SK-N-SH treated with all-trans-retinoic acid at 6 μM for 48 hours (cell line): ENCODE measurements around the gene HRG.
"Not testable (repeated sequence)": the region's sequence is repeated elsewhere in the genome, so short reads cannot be mapped to it uniquely, and the experiment has no call there.

Experiments used
- ATAC-seq: fragments of 200-7000 bp; cut with Tn5 transposase; 3 replicates; pipeline ENCODE4 v1.9.1; 2020; ENCODE audit warnings: mild to moderate bottlenecking, moderate library complexity
- ARNTL ChIP-seq: fragments of 450-650 bp; formaldehyde crosslinking; IDR thresholded peaks from 2 replicates; pipeline ENCODE4 v1.5.0; 2020; ENCODE audit warnings: low read depth, mild to moderate bottlenecking, moderate library complexity, borderline replicate concordance
- BACH2 ChIP-seq: fragments of 250-450 bp; sonication (Bioruptor Pico); IDR thresholded peaks from 2 replicates; pipeline ENCODE4 v1.9.0; 2021; ENCODE audit warnings: mild to moderate bottlenecking, borderline replicate concordance
- CSDC2 ChIP-seq: fragments of 250-450 bp; sonication (Bioruptor Pico); IDR thresholded peaks from 2 replicates; pipeline ENCODE4 v1.5.0; 2020; ENCODE audit warnings: mild to moderate bottlenecking, moderate library complexity
- ESRRG ChIP-seq: fragments of 250-450 bp; sonication (Bioruptor Pico); IDR thresholded peaks from 2 replicates; pipeline ENCODE4 v1.6.1; 2021; ENCODE audit warnings: mild to moderate bottlenecking
- GLIS3 ChIP-seq: fragments of 250-450 bp; sonication (Bioruptor Pico); IDR thresholded peaks from 2 replicates; pipeline ENCODE4 v1.5.0; 2020; ENCODE audit warnings: mild to moderate bottlenecking, moderate library complexity
- ISL1 ChIP-seq: fragments of 250-450 bp; sonication (Bioruptor Pico); IDR thresholded peaks from 2 replicates; pipeline ENCODE4 v2.1.2; 2022; ENCODE audit warnings: mild to moderate bottlenecking, moderate library complexity
- OSR1 ChIP-seq: fragments of 250-450 bp; sonication (Bioruptor Pico); IDR thresholded peaks from 2 replicates; pipeline ENCODE4 v1.8.0; 2022; ENCODE audit warnings: moderate library complexity, mild to moderate bottlenecking, inconsistent platforms
- PATZ1 ChIP-seq: fragments of 250-450 bp; sonication (Bioruptor Pico); IDR thresholded peaks from 2 replicates; pipeline ENCODE4 v1.8.0; 2020; ENCODE audit warnings: mild to moderate bottlenecking, moderate library complexity, borderline replicate concordance
- POU6F1 ChIP-seq: fragments of 250-450 bp; sonication (Bioruptor Pico); IDR thresholded peaks from 2 replicates; pipeline ENCODE4 v1.8.0; 2021; ENCODE audit warnings: low read depth, mild to moderate bottlenecking, moderate library complexity, borderline replicate concordance
- PPARA ChIP-seq: fragments of 250-450 bp; sonication (Bioruptor Pico); IDR thresholded peaks from 2 replicates; pipeline ENCODE4 v1.5.0; 2020; ENCODE audit warnings: mild to moderate bottlenecking, borderline replicate concordance
- SNAI2 ChIP-seq: fragments of 250-450 bp; sonication (Bioruptor Pico); IDR thresholded peaks from 2 replicates; pipeline ENCODE4 v1.5.0; 2020; ENCODE audit warnings: mild to moderate bottlenecking, moderate library complexity
- TCF4 ChIP-seq: fragments of 250-450 bp; sonication (Bioruptor Pico); IDR thresholded peaks from 2 replicates; pipeline ENCODE4 v1.8.0; 2021; ENCODE audit warnings: mild to moderate bottlenecking, moderate library complexity, borderline replicate concordance
- TSHZ2 ChIP-seq: fragments of 250-450 bp; sonication (Bioruptor Pico); IDR thresholded peaks from 2 replicates; pipeline ENCODE4 v1.5.0; 2020; ENCODE audit warnings: mild to moderate bottlenecking, moderate library complexity
- ZC3H10 ChIP-seq: fragments of 250-450 bp; sonication (Bioruptor Pico); IDR thresholded peaks from 2 replicates; pipeline ENCODE4 v1.5.1; 2021; ENCODE audit warnings: mild to moderate bottlenecking, moderate library complexity
- ZFP3 ChIP-seq: fragments of 250-450 bp; sonication (Bioruptor Pico); IDR thresholded peaks from 2 replicates; pipeline ENCODE4 v1.5.0; 2020; ENCODE audit warnings: mild to moderate bottlenecking, moderate library complexity
- ZFP30 ChIP-seq: fragments of 450-650 bp; formaldehyde crosslinking; IDR thresholded peaks from 2 replicates; pipeline ENCODE4 v1.5.0; 2022; ENCODE audit warnings: mild to moderate bottlenecking, moderate library complexity
- ZNF565 ChIP-seq: fragments of 450-650 bp; formaldehyde crosslinking; conservative IDR thresholded peaks from 2 replicates; pipeline ENCODE4 v1.5.0; 2020; ENCODE audit warnings: low read depth, mild to moderate bottlenecking, moderate library complexity
- ZNF70 ChIP-seq: fragments of 450-650 bp; formaldehyde crosslinking; IDR thresholded peaks from 2 replicates; pipeline ENCODE4 v1.5.0; 2020; ENCODE audit warnings: mild to moderate bottlenecking, moderate library complexity
- ZNF8 ChIP-seq: fragments of 450-650 bp; formaldehyde crosslinking; IDR thresholded peaks from 2 replicates; pipeline ENCODE4 v1.5.0; 2020; ENCODE audit warnings: mild to moderate bottlenecking, moderate library complexity
- TF ChIP-seq, protein P1 (sequence below): fragments of 250-450 bp; sonication (Bioruptor Pico); IDR thresholded peaks from 2 replicates; pipeline ENCODE4 v1.5.1; 2021; ENCODE audit warnings: mild to moderate bottlenecking, moderate library complexity

HRG gene

GRCh38 chr3:186680869-186681268 lies 15.1 kb downstream of the HRG start:
- TF ChIP-seq ZC3H10 (CRISPR knock-in tag) (no peak), ZNF8 (CRISPR knock-in tag) (no peak)
- no peak for ATAC-seq

GRCh38 chr3:186682812-186683211 lies 17.0 kb downstream of the HRG start:
- no peak for ATAC-seq
- TF ChIP-seq, protein P1, sequence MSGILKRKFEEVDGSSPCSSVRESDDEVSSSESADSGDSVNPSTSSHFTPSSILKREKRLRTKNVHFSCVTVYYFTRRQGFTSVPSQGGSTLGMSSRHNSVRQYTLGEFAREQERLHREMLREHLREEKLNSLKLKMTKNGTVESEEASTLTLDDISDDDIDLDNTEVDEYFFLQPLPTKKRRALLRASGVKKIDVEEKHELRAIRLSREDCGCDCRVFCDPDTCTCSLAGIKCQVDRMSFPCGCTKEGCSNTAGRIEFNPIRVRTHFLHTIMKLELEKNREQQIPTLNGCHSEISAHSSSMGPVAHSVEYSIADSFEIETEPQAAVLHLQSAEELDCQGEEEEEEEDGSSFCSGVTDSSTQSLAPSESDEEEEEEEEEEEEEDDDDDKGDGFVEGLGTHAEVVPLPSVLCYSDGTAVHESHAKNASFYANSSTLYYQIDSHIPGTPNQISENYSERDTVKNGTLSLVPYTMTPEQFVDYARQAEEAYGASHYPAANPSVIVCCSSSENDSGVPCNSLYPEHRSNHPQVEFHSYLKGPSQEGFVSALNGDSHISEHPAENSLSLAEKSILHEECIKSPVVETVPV = no peak
- TF ChIP-seq SNAI2 (no peak), ZNF565 (CRISPR knock-in tag) (no peak), ZNF70 (CRISPR knock-in tag) (no peak), CSDC2 (no peak), OSR1 (CRISPR knock-in tag) (no peak), ESRRG (CRISPR knock-in tag) (no peak), ZFP3 (CRISPR knock-in tag) (no peak), TSHZ2 (CRISPR knock-in tag) (no peak), GLIS3 (CRISPR knock-in tag) (no peak), ARNTL (CRISPR knock-in tag) (no peak), ZNF8 (CRISPR knock-in tag) (no peak), PPARA (CRISPR knock-in tag) (no peak), ISL1 (CRISPR knock-in tag) (no peak), ZFP30 (CRISPR knock-in tag) (no peak), TCF4 (CRISPR knock-in tag) (no peak), ZC3H10 (CRISPR knock-in tag) (no peak), PATZ1 (no peak), POU6F1 (CRISPR knock-in tag) (no peak), BACH2 (CRISPR knock-in tag) (no peak)

DNA sequence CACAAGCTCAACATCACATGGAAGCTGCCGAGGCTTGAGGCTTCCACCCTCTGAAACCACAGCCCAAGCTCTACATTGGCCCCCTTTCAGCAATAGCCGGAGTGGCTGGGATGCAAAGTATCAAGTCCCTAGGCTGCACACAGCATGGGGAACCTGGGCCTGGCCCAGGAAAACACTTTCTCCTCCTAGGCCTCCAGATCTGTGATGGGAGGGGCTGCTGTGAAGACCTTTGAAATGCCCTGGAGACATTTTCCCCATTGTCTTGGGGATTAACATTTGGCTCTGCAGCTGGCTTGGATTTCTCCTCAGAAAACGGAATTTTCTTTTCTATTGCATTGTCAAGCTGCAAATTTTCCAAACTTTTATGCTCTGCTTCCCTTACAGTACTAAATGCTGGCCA lies 18.2 kb downstream of the HRG start:
- ATAC-seq = no peak
- TF ChIP-seq TSHZ2 (CRISPR knock-in tag) = no peak
- no peak for TF ChIP-seq TCF4 (CRISPR knock-in tag)
- no peak for TF ChIP-seq OSR1 (CRISPR knock-in tag)
- no peak for TF ChIP-seq ARNTL (CRISPR knock-in tag)
- no peak for TF ChIP-seq CSDC2
- TF ChIP-seq ZNF70 (CRISPR knock-in tag) = no peak

GRCh38 chr3:186686475-186686874 lies 20.7 kb downstream of the HRG start:
- ATAC-seq = not testable (repeated sequence)
